ENCODE measurements around the gene SLC1A1. TPM values are rescaled to one million over a fixed set of nuclear protein-coding genes. Genes with fewer than 3 reads are reported as not detected.

Gene SLC1A1
- total RNA-seq, 2 donors from 2014 or later = 2.5 to 4.2 TPM

- no peak for DNase-seq (ENCODE audit: low spot score)
- intact Hi-C loops (cut with DNase I) = no loop called here
Measured at GRCh38 chr9:4572184-4572826, 82.0 kb downstream of the SLC1A1 start.

- intact Hi-C loops (cut with DNase I) = no loop called here
- no peak for DNase-seq (ENCODE audit: low spot score)
Measured at GRCh38 chr9:4573176-4573575, 82.9 kb downstream of the SLC1A1 start.

GRCh38 chr9:4573634-4574389 is 83.5 kb downstream of the SLC1A1 start:
- DNase-seq (ENCODE audit: low spot score) = no peak
- intact Hi-C loops (cut with DNase I) = no loop called here

- intact Hi-C loops (cut with DNase I) = no loop called here
- no peak for DNase-seq (ENCODE audit: low spot score)
Measured at GRCh38 chr9:4574657-4575243, 84.5 kb downstream of the SLC1A1 start.

- intact Hi-C loops (cut with DNase I) = no loop called here
Measured at GRCh38 chr9:4575997-4576396, 85.7 kb downstream of the SLC1A1 start.

GRCh38 chr9:4576448-4576847 is 86.2 kb downstream of the SLC1A1 start:
- no peak for DNase-seq (ENCODE audit: low spot score)
- intact Hi-C loops (cut with DNase I) = no loop called here

More at GRCh38 chr9:4575997-4576396, 85.7 kb downstream of the SLC1A1 start:
- no peak for DNase-seq (ENCODE audit: low spot score)

GRCh38 chr9:4579001-4579400 is 88.7 kb downstream of the SLC1A1 start:
- intact Hi-C loops (cut with DNase I) = no loop called here
- DNase-seq (ENCODE audit: low spot score) = no peak

- DNase-seq (ENCODE audit: low spot score) = no peak
- intact Hi-C loops (cut with DNase I) = no loop called here
Measured at GRCh38 chr9:4581035-4581760, 90.9 kb downstream of the SLC1A1 start.

GRCh38 chr9:4581861-4582565 is 91.7 kb downstream of the SLC1A1 start:
- DNase-seq (ENCODE audit: low spot score) = no peak
- intact Hi-C loops (cut with DNase I) = no loop called here

- no peak for DNase-seq (ENCODE audit: low spot score)
- intact Hi-C loops (cut with DNase I) = no loop called here
Measured at GRCh38 chr9:4583001-4583400, 92.7 kb downstream of the SLC1A1 start.

GRCh38 chr9:4584636-4585035 is 94.4 kb downstream of the SLC1A1 start:
- DNase-seq (ENCODE audit: low spot score) = no peak
- intact Hi-C loops (cut with DNase I) = no loop called here

- intact Hi-C loops (cut with DNase I) = no loop called here
- DNase-seq (ENCODE audit: low spot score) = no peak
Measured at GRCh38 chr9:4585135-4585534, 94.9 kb downstream of the SLC1A1 start.

GRCh38 chr9:4588721-4589120 is 98.5 kb downstream of the SLC1A1 start:
- intact Hi-C loops (cut with DNase I) = no loop called here
- no peak for DNase-seq (ENCODE audit: low spot score)

GRCh38 chr9:4590430-4591122 is 100.3 kb downstream of the SLC1A1 start:
- intact Hi-C loops (cut with DNase I) = no loop called here
- DNase-seq (ENCODE audit: low spot score) = no peak

- no peak for DNase-seq (ENCODE audit: low spot score)
- intact Hi-C loops (cut with DNase I) = no loop called here
Measured at GRCh38 chr9:4591123-4591500, 100.8 kb downstream of the SLC1A1 start.

- intact Hi-C loops (cut with DNase I) = no loop called here
- no peak for DNase-seq (ENCODE audit: low spot score)
Measured at GRCh38 chr9:4592295-4592694, 102.0 kb downstream of the SLC1A1 start.

- DNase-seq (ENCODE audit: low spot score) = no peak
- intact Hi-C loops (cut with DNase I) = no loop called here
Measured at GRCh38 chr9:4592886-4593285, 102.6 kb downstream of the SLC1A1 start.

GRCh38 chr9:4594545-4594944 is 104.3 kb downstream of the SLC1A1 start:
- intact Hi-C loops (cut with DNase I) = no loop called here

GRCh38 chr9:4594994-4595393 is 104.7 kb downstream of the SLC1A1 start:
- DNase-seq (ENCODE audit: low spot score) = no peak
- intact Hi-C loops (cut with DNase I) = no loop called here

More at GRCh38 chr9:4594545-4594944, 104.3 kb downstream of the SLC1A1 start:
- no peak for DNase-seq (ENCODE audit: low spot score)
